ENCODE data around the gene TMEM272. TPM values are rescaled to one million over a fixed set of nuclear protein-coding genes. Genes with fewer than 3 reads are reported as not detected.

TMEM272 gene
- total RNA-seq, 2 donors from 2014 or later = not detected

GRCh38 chr13:51867062-51867461 lies 22.1 kb upstream of the TMEM272 start:
- no peaks in the 10 kb centered on the region for H3K36me3 Mint-ChIP-seq
- H3K27ac Mint-ChIP-seq = no peak overlapping the region
- peaks cover 12 to 14% of the 10 kb centered on the region in 2 donors for H3K27me3 Mint-ChIP-seq
- no peak overlapping the region for H3K4me3 Mint-ChIP-seq
- DNase-seq (ENCODE audit: low spot score) (no peak), ATAC-seq (no peak)
- no peaks in the 10 kb centered on the region for H3K4me1 Mint-ChIP-seq (ENCODE audit: low read depth in 2 of 2)
- no peaks in the 10 kb centered on the region for H3K9me3 Mint-ChIP-seq

GRCh38 chr13:51865838-51866237 lies 20.9 kb upstream of the TMEM272 start:
- H3K4me3 Mint-ChIP-seq = no peak overlapping the region
- no peak overlapping the region for H3K27ac Mint-ChIP-seq
- H3K36me3 Mint-ChIP-seq = no peaks in the 10 kb centered on the region
- H3K27me3 Mint-ChIP-seq = peaks cover 12 to 17% of the 10 kb centered on the region in 2 donors
- no peak for ATAC-seq
- H3K9me3 Mint-ChIP-seq = no peaks in the 10 kb centered on the region
- peaks cover 0 to 9% of the 10 kb centered on the region in 2 donors for H3K4me1 Mint-ChIP-seq (ENCODE audit: low read depth in 2 of 2)
- DNase-seq (ENCODE audit: low spot score) = no peak

GRCh38 chr13:51862957-51863356 lies 18.0 kb upstream of the TMEM272 start:
- no peak overlapping the region for H3K27ac Mint-ChIP-seq
- peaks cover 0 to 9% of the 10 kb centered on the region in 2 donors for H3K4me1 Mint-ChIP-seq (ENCODE audit: low read depth in 2 of 2)
- no peaks in the 10 kb centered on the region for H3K36me3 Mint-ChIP-seq
- peak in 1 of 2 donors; percentile 25 for ATAC-seq
- no peaks in the 10 kb centered on the region for H3K9me3 Mint-ChIP-seq
- DNase-seq (ENCODE audit: low spot score) = no peak
- peaks cover 14 to 20% of the 10 kb centered on the region in 2 donors for H3K27me3 Mint-ChIP-seq
- no peak overlapping the region for H3K4me3 Mint-ChIP-seq

GRCh38 chr13:51861723-51862300 lies 16.8 kb upstream of the TMEM272 start, which contains the start of gene CCDC70:
CCDC70 (plus strand) TSS chr13:51861969; CDS start chr13:51865412, 3,443 bp downstream.
- H3K4me3 Mint-ChIP-seq = no peak within 1 kb of the TSS
- H3K4me1 Mint-ChIP-seq (ENCODE audit: low read depth in 2 of 2) = peaks cover 0 to 9% of the 10 kb centered on the region in 2 donors
- peaks cover 17 to 27% of the 10 kb centered on the region in 2 donors for H3K27me3 Mint-ChIP-seq
- no peak within 1 kb of the TSS for H3K27ac Mint-ChIP-seq
- DNase-seq (ENCODE audit: low spot score) (no peak), ATAC-seq (peak; percentile 55 to 76)
- no peaks in the 10 kb centered on the region for H3K9me3 Mint-ChIP-seq
- no peaks in the 10 kb centered on the region for H3K36me3 Mint-ChIP-seq

GRCh38 chr13:51858433-51859247 lies 13.7 kb upstream of the TMEM272 start:
- H3K4me3 Mint-ChIP-seq = no peak overlapping the region
- peaks cover 0 to 9% of the 10 kb centered on the region in 2 donors for H3K4me1 Mint-ChIP-seq (ENCODE audit: low read depth in 2 of 2)
- no peaks in the 10 kb centered on the region for H3K36me3 Mint-ChIP-seq
- no peak for ATAC-seq
- no peaks in the 10 kb centered on the region for H3K9me3 Mint-ChIP-seq
- no peak overlapping the region for H3K27ac Mint-ChIP-seq
- DNase-seq (ENCODE audit: low spot score) = no peak
- peaks cover 26 to 37% of the 10 kb centered on the region in 2 donors for H3K27me3 Mint-ChIP-seq

- H3K4me3 Mint-ChIP-seq = no peak overlapping the region
- ATAC-seq (no peak), DNase-seq (ENCODE audit: low spot score) (no peak)
- peaks cover 0 to 9% of the 10 kb centered on the region in 2 donors for H3K4me1 Mint-ChIP-seq (ENCODE audit: low read depth in 2 of 2)
- H3K9me3 Mint-ChIP-seq = no peaks in the 10 kb centered on the region
- H3K27ac Mint-ChIP-seq = no peak overlapping the region
- H3K27me3 Mint-ChIP-seq = peaks cover 22 to 37% of the 10 kb centered on the region in 2 donors
- H3K36me3 Mint-ChIP-seq = no peaks in the 10 kb centered on the region
Observed at GRCh38 chr13:51856998-51857397, 12.0 kb upstream of the TMEM272 start.

GRCh38 chr13:51856027-51856736 lies 11.2 kb upstream of the TMEM272 start:
- no peak for ATAC-seq
- H3K27ac Mint-ChIP-seq = no peak overlapping the region
- peaks cover 17 to 40% of the 10 kb centered on the region in 2 donors for H3K27me3 Mint-ChIP-seq
- DNase-seq (ENCODE audit: low spot score) = no peak
- no peaks in the 10 kb centered on the region for H3K36me3 Mint-ChIP-seq
- H3K4me3 Mint-ChIP-seq = no peak overlapping the region
- H3K9me3 Mint-ChIP-seq = no peaks in the 10 kb centered on the region
- peaks cover 0 to 2% of the 10 kb centered on the region in 2 donors for H3K4me1 Mint-ChIP-seq (ENCODE audit: low read depth in 2 of 2)

GRCh38 chr13:51849145-51850101 lies 4.4 kb upstream of the TMEM272 start:
- peak; percentile 69 to 72 for ATAC-seq
- Mint-ChIP-seq H3K4me3 (no peak overlapping the region), H3K36me3 (no peaks in the 10 kb centered on the region), H3K27me3 (peaks cover 11 to 22% of the 10 kb centered on the region in 2 donors), H3K9me3 (no peaks in the 10 kb centered on the region), H3K4me1 (ENCODE audit: low read depth in 2 of 2) (peaks cover 11 to 12% of the 10 kb centered on the region in 2 donors), H3K27ac (no peak overlapping the region)
- no peak for DNase-seq (ENCODE audit: low spot score)

GRCh38 chr13:51848674-51849073 lies 3.7 kb upstream of the TMEM272 start:
- Mint-ChIP-seq H3K4me3 (no peak overlapping the region), H3K9me3 (no peaks in the 10 kb centered on the region), H3K36me3 (no peaks in the 10 kb centered on the region), H3K27me3 (peaks cover 10 to 19% of the 10 kb centered on the region in 2 donors), H3K27ac (no peak overlapping the region), H3K4me1 (ENCODE audit: low read depth in 2 of 2) (peaks cover 11 to 12% of the 10 kb centered on the region in 2 donors)
- ATAC-seq (no peak), DNase-seq (ENCODE audit: low spot score) (no peak)

GRCh38 chr13:51846756-51847155 lies 1.8 kb upstream of the TMEM272 start:
- no peak overlapping the region for H3K4me3 Mint-ChIP-seq
- no peaks in the 10 kb centered on the region for H3K9me3 Mint-ChIP-seq
- H3K27ac Mint-ChIP-seq = no peak overlapping the region
- peaks cover 12 to 24% of the 10 kb centered on the region in 2 donors for H3K27me3 Mint-ChIP-seq
- H3K4me1 Mint-ChIP-seq (ENCODE audit: low read depth in 2 of 2) = peaks cover 11 to 12% of the 10 kb centered on the region in 2 donors
- H3K36me3 Mint-ChIP-seq = no peaks in the 10 kb centered on the region
- DNase-seq (ENCODE audit: low spot score) (no peak), ATAC-seq (no peak)

GRCh38 chr13:51845574-51846318 lies 769 bp upstream of the TMEM272 start:
- H3K27me3 Mint-ChIP-seq = peaks cover 12 to 26% of the 10 kb centered on the region in 2 donors
- no peak for DNase-seq (ENCODE audit: low spot score)
- no peaks in the 10 kb centered on the region for H3K36me3 Mint-ChIP-seq
- peaks cover 11 to 12% of the 10 kb centered on the region in 2 donors for H3K4me1 Mint-ChIP-seq (ENCODE audit: low read depth in 2 of 2)
- peak in 1 of 2 donors; percentile 41 for ATAC-seq
- H3K4me3 Mint-ChIP-seq = no peak overlapping the region
- no peaks in the 10 kb centered on the region for H3K9me3 Mint-ChIP-seq
- H3K27ac Mint-ChIP-seq = no peak overlapping the region

GRCh38 chr13:51843529-51843928 lies 1.4 kb downstream of the TMEM272 start:
- Mint-ChIP-seq H3K36me3 (no peaks in the 10 kb centered on the region), H3K27ac (no peak overlapping the region), H3K4me3 (no peak overlapping the region), H3K4me1 (ENCODE audit: low read depth in 2 of 2) (peaks cover 6% of the 10 kb centered on the region in 2 donors), H3K9me3 (no peaks in the 10 kb centered on the region), H3K27me3 (peaks cover 12 to 26% of the 10 kb centered on the region in 2 donors)
- DNase-seq (ENCODE audit: low spot score) (no peak), ATAC-seq (no peak)
